GM19043 (cell line): ENCODE measurements around the gene STEAP1.
A peak's percentile ranks its signal among the peaks of the same experiment; 100 is the strongest.

Experiments
- ATAC-seq: cut with Tn5 transposase; IDR thresholded peaks from one replicate; pipeline ENCODE4 v1.9.1; 2021; ENCODE audit warnings: low read depth; ENCODE audit not compliant: unreplicated experiment

STEAP1 gene

GRCh38 chr7:90210475-90210874 lies 56.2 kb downstream of the STEAP1 start:
- ATAC-seq = no peak

- peak; percentile 15 for ATAC-seq
Observed at GRCh38 chr7:90210981-90211380, 56.7 kb downstream of the STEAP1 start.

- peak; percentile 87 for ATAC-seq
Observed at GRCh38 chr7:90211391-90212148, 57.3 kb downstream of the STEAP1 start, which contains the start of gene STEAP2. STEAP2 (plus strand) TSS chr7:90211740; CDS start chr7:90225083, 13,343 bp downstream.

- peak; percentile 3 for ATAC-seq
Observed at GRCh38 chr7:90212149-90212495, 57.9 kb downstream of the STEAP1 start.

- ATAC-seq = no peak
Observed at GRCh38 chr7:90213521-90213920, 59.3 kb downstream of the STEAP1 start.
